ENCODE results near the gene LPGAT1. TPM values are rescaled to one million over a fixed set of nuclear protein-coding genes. Genes with fewer than 3 reads are reported as not detected.
A peak's percentile ranks its signal among the peaks of the same experiment; 100 is the strongest.
"Not testable (repeated sequence)": the region's sequence is repeated elsewhere in the genome, so short reads cannot be mapped to it uniquely, and the experiment has no call there.

The LPGAT1 gene
- total and polyA plus RNA-seq, 12 donors = 5.9 to 36.6 (median 26.4) TPM

DNA sequence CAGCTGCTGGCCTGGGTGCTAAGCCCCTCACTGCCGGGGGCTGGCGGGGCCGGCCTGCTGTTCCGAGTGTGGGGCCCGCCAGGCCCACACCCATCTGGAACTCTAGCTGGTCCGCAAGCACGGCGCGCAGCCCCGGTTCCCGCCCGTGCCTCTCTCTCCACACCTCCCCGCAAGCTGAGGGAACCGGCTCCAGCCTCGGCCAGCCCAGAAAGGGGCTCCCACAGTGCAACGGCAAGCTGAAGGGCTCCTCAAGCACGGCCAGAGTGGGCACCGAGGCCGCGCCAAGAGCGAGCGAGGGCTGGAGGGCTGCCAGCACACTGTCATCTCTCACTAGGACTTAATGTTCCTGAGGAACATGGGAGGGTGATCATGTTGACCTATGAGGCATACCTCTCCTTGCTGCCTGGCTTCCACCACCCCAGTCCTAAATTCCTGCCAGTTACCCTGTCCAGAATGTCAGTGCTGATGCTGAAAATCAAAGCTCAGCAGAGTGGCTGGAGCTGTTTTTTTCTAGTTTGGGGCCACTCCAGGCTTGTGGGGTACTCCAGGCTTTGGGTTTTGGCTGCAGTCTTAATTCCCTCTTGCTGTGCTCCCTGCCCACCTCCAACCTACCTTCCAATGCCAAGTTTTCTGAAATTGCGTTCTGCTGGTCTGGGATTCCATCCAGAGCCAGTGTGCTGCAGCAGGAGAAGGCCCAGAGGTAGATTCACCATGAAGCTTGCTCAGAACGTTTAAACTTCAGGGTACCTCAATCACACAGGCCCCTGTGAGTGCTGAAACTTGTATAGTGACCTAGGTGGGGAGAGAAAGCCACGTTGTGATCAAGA, 44.2 kb upstream of the LPGAT1 start:
- DNase-seq = peak in 1 of 2 donors; percentile 17
- 85 to 94% methylated on average over 25 of the region's 25 CpGs for WGBS, 2 donors

GRCh38 chr1:211873731-211874130, 43.2 kb upstream of the LPGAT1 start:
- H3K9me3 ChIP-seq; DNase-seq; H3K4me1 ChIP-seq; H3K27ac ChIP-seq; H3K36me3 ChIP-seq; intact Hi-C loops (cut with DNase I); H3K4me3 ChIP-seq; ATAC-seq; H3K27me3 ChIP-seq: not testable (repeated sequence)
- WGBS, 2 donors = 89 to 94% methylated on average over 3 of the region's 3 CpGs

More for the DNA sequence above, 44.2 kb upstream of the LPGAT1 start:
- Histone ChIP-seq H3K27ac (no peak overlapping the region), H3K36me3 (no peaks in the 10 kb centered on the region), H3K9me3 (no peaks in the 10 kb centered on the region), H3K27me3 (peaks cover 0 to 3% (median 0%) of the 10 kb centered on the region in 7 donors), H3K4me1 (no peaks in the 10 kb centered on the region), H3K4me3 (no peak overlapping the region)
- intact Hi-C loops (cut with DNase I) = no loop called here
- no peak for TF ChIP-seq CTCF (IDR thresholded peaks at IDR 0.05)
- peak in 4 of 8 donors; percentile 52 to 95 (median 90) for ATAC-seq

- no peak overlapping the region for H3K4me3 ChIP-seq
- TF ChIP-seq CTCF (IDR thresholded peaks at IDR 0.05) = no peak
- peaks cover 0 to 3% (median 0%) of the 10 kb centered on the region in 7 donors for H3K27me3 ChIP-seq
- DNase-seq (no peak), ATAC-seq (no peak)
- peaks cover 0 to 19% (median 0%) of the 10 kb centered on the region in 11 donors for H3K9me3 ChIP-seq
- no peak overlapping the region for H3K27ac ChIP-seq
- H3K36me3 ChIP-seq = no peaks in the 10 kb centered on the region
- 50 to 69% methylated on average over 1 of the region's 1 CpG for WGBS, 2 donors
- intact Hi-C loops (cut with DNase I) = no loop called here
- H3K4me1 ChIP-seq = no peaks in the 10 kb centered on the region
Measured at GRCh38 chr1:211870156-211870555, 39.6 kb upstream of the LPGAT1 start.

DNA sequence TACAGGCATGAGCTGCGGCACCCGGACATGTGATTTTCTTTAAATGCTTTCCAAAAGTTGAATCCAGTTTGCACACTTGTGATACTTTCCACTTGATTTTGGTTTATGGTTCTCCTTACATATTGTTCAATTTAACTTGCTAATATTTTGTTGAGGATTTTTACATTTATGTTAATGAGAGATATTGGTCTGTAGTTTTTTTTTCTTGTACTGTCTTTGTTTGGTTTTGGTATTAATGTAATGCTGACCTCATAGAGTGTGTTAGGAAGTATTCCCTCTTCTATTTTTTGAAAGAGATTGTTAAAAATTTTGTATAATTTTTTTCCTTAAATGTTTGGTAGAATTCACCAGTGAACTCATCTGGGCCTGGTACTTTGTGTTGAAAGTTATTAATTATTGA, 34.6 kb upstream of the LPGAT1 start:
- no peaks in the 10 kb centered on the region for H3K36me3 ChIP-seq
- WGBS, 2 donors = 95 to 97% methylated on average over 2 of the region's 2 CpGs
- ATAC-seq = no peak
- H3K27me3 ChIP-seq = peaks cover 0 to 3% (median 0%) of the 10 kb centered on the region in 7 donors
- no peak for TF ChIP-seq CTCF (IDR thresholded peaks at IDR 0.05)
- no peaks in the 10 kb centered on the region for H3K4me1 ChIP-seq
- intact Hi-C loops (cut with DNase I) = no loop called here
- H3K27ac ChIP-seq = no peak overlapping the region
- H3K4me3 ChIP-seq = no peak overlapping the region
- no peak for DNase-seq
- H3K9me3 ChIP-seq = peaks cover 0 to 19% (median 0%) of the 10 kb centered on the region in 11 donors

GRCh38 chr1:211859405-211859804, 28.8 kb upstream of the LPGAT1 start:
- intact Hi-C loops (cut with DNase I) = no loop called here
- WGBS, 2 donors = 65 to 75% methylated on average over 3 of the region's 3 CpGs

More at GRCh38 chr1:211859405-211859804, 28.8 kb upstream of the LPGAT1 start:
- Histone ChIP-seq H3K27me3 (peaks cover 0 to 3% (median 0%) of the 10 kb centered on the region in 7 donors), H3K4me1 (no peaks in the 10 kb centered on the region), H3K9me3 (peaks cover 0 to 14% (median 0%) of the 10 kb centered on the region in 11 donors), H3K36me3 (no peaks in the 10 kb centered on the region), H3K4me3 (no peak overlapping the region), H3K27ac (no peak overlapping the region)
- DNase-seq (no peak), ATAC-seq (no peak)
- TF ChIP-seq CTCF (IDR thresholded peaks at IDR 0.05) = no peak
